IPS DF 4.7 (cell line): ENCODE measurements around the gene PLEKHG1.

Experiments
- DNase-seq: peaks from one replicate; pipeline ENCODE4 v3.0.0-alpha.2; 2013; ENCODE audit warnings: low spot score; ENCODE audit errors: extremely low read depth

The PLEKHG1 gene

GRCh38 chr6:150599199-150600009 is at the start of gene PLEKHG1:
TSS of gene PLEKHG1 (plus strand) at chr6:150599885. CDS start at chr6:150733682, 133,797 bp downstream.
- no peak for DNase-seq

- DNase-seq, result no peak
Measured at GRCh38 chr6:150550244-150550643, 49.4 kb upstream of the PLEKHG1 start.

- no peak for DNase-seq
Measured at GRCh38 chr6:150557043-150557599, 42.6 kb upstream of the PLEKHG1 start.

GRCh38 chr6:150560004-150560883 is 39.4 kb upstream of the PLEKHG1 start:
- DNase-seq, result no peak

- no peak for DNase-seq
Measured at GRCh38 chr6:150560884-150561219, 38.8 kb upstream of the PLEKHG1 start.

GRCh38 chr6:150565945-150566344 is 33.7 kb upstream of the PLEKHG1 start:
- no peak for DNase-seq

GRCh38 chr6:150566486-150566885 is 33.2 kb upstream of the PLEKHG1 start:
- DNase-seq, result no peak

- no peak for DNase-seq
Measured at GRCh38 chr6:150567380-150567779, 32.3 kb upstream of the PLEKHG1 start.

GRCh38 chr6:150567823-150568383 is 31.8 kb upstream of the PLEKHG1 start:
- no peak for DNase-seq

GRCh38 chr6:150568560-150568959 is 31.1 kb upstream of the PLEKHG1 start:
- DNase-seq, result no peak

- DNase-seq, result no peak
Measured at GRCh38 chr6:150569161-150569560, 30.5 kb upstream of the PLEKHG1 start.

GRCh38 chr6:150573041-150573681 is 26.5 kb upstream of the PLEKHG1 start:
- no peak for DNase-seq

GRCh38 chr6:150575836-150576235 is 23.8 kb upstream of the PLEKHG1 start:
- DNase-seq, result no peak

GRCh38 chr6:150576651-150577226 is 22.9 kb upstream of the PLEKHG1 start:
- DNase-seq, result no peak

GRCh38 chr6:150579611-150580010 is 20.1 kb upstream of the PLEKHG1 start:
- DNase-seq, result no peak

- DNase-seq, result no peak
Measured at GRCh38 chr6:150580489-150580888, 19.2 kb upstream of the PLEKHG1 start.

GRCh38 chr6:150584065-150584464 is 15.6 kb upstream of the PLEKHG1 start:
- DNase-seq, result no peak

- DNase-seq, result no peak
Measured at GRCh38 chr6:150584596-150584995, 15.1 kb upstream of the PLEKHG1 start.

- no peak for DNase-seq
Measured at GRCh38 chr6:150586850-150587359, 12.8 kb upstream of the PLEKHG1 start.

- DNase-seq, result no peak
Measured at GRCh38 chr6:150587637-150588036, 12.0 kb upstream of the PLEKHG1 start.
